D721Med (cell line): Measurements from ENCODE around the gene MPRIP.

Source experiments
- DNase-seq: peaks from one replicate; pipeline ENCODE4 v3.0.0; 2011; ENCODE audit warnings: low spot score; ENCODE audit not compliant: insufficient read length
- FAIRE-seq: peaks from 2 replicates; lab custom pipeline; 2011; peaks lifted over from hg19 to GRCh38; lab: Jason Lieb, UNC
- CTCF ChIP-seq: IDR thresholded peaks from 2 replicates; pipeline ENCODE4 v1.5.1; 2012; ENCODE audit warnings: mild to moderate bottlenecking, control low read depth; ENCODE audit not compliant: insufficient read depth; ENCODE audit errors: missing control alignments

Gene MPRIP

GRCh38 chr17:17050346-17051345 is 8.4 kb downstream of the MPRIP start:
- DNase-seq (no peak), FAIRE-seq (no peak)

GRCh38 chr17:17051380-17051779 is 9.1 kb downstream of the MPRIP start:
- FAIRE-seq: no peak
- no peak for TF ChIP-seq CTCF
- DNase-seq: no peak

More at GRCh38 chr17:17050346-17051345, 8.4 kb downstream of the MPRIP start:
- no peak for TF ChIP-seq CTCF

GRCh38 chr17:17051791-17052461 is 9.7 kb downstream of the MPRIP start:
- no peak for TF ChIP-seq CTCF
- DNase-seq (no peak), FAIRE-seq (no peak)

GRCh38 chr17:17052462-17053221 is 10.4 kb downstream of the MPRIP start:
- no peak for TF ChIP-seq CTCF
- DNase-seq (no peak), FAIRE-seq (no peak)

GRCh38 chr17:17053446-17054379 is 11.5 kb downstream of the MPRIP start:
- no peak for DNase-seq
- FAIRE-seq: no peak
- TF ChIP-seq CTCF: no peak

- no peak for TF ChIP-seq CTCF
- FAIRE-seq (no peak), DNase-seq (no peak)
These were observed 12.4 kb downstream of the MPRIP start for GRCh38 chr17:17054636-17055035.
